SU-DHL-6 (cell line): Measurements from ENCODE around the gene EMILIN1.

Source experiments
- EZH2phosphoT487 ChIP-seq: fragments of 200-600 bp; sonication (generic), shearing (Covaris generic); conservative IDR thresholded peaks from 2 replicates; pipeline ENCODE4 v1.6.1; 2018; ENCODE audit warnings: mild to moderate bottlenecking, antibody characterized with exemption, low read length, moderate library complexity, mixed read lengths
- TF ChIP-seq, protein P1 (sequence below): fragments of 200-600 bp; sonication (generic); IDR thresholded peaks from one replicate; pipeline ENCODE4 v1.5.1; 2017; ENCODE audit warnings: antibody characterized with exemption, mild to moderate bottlenecking, low read length, moderate library complexity; ENCODE audit not compliant: insufficient read depth, poor library complexity, severe bottlenecking

DNA sequence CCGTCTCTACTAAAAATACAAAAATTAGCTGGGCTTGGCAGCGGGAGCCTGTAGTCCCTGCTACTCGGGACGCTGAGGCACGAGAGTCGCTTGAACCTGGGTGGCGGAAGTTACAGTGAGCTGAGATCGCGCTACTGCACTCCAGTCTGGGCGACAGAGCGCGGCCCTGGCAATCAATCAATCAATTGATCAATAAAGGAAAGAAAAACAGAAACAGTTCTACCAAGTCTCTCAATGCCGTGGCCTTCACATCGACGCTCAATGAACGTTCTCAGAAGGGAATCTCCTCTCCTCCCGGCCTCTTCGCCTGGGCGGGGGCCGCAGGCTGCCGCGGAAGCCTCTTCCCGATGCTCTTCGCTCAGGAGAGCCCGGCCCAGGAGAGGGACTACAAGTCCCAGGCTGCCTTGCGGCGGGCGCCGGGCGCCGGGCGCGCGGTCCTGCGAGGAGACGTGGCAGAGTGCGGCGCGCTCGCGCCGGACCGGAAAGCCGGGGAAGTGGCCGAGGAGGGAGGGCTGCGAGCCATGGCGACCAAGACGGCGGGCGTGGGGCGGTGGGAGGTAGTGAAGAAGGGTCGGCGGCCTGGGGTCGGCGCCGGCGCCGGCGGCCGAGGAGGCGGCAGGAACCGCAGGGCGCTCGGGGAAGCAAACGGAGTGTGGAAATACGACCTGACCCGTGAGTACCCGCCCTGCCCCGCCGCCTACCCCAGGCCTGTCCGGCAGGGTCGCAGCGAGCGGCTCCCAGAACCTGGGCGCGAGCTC, 45.7 kb upstream of the EMILIN1 start, which contains the start of gene TMEM214:
- TF ChIP-seq, protein P1, sequence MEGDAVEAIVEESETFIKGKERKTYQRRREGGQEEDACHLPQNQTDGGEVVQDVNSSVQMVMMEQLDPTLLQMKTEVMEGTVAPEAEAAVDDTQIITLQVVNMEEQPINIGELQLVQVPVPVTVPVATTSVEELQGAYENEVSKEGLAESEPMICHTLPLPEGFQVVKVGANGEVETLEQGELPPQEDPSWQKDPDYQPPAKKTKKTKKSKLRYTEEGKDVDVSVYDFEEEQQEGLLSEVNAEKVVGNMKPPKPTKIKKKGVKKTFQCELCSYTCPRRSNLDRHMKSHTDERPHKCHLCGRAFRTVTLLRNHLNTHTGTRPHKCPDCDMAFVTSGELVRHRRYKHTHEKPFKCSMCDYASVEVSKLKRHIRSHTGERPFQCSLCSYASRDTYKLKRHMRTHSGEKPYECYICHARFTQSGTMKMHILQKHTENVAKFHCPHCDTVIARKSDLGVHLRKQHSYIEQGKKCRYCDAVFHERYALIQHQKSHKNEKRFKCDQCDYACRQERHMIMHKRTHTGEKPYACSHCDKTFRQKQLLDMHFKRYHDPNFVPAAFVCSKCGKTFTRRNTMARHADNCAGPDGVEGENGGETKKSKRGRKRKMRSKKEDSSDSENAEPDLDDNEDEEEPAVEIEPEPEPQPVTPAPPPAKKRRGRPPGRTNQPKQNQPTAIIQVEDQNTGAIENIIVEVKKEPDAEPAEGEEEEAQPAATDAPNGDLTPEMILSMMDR = no peak
- TF ChIP-seq EZH2phosphoT487 = no peak
